Limb (tissue), 2 donors: ENCODE data around the gene PSAT1.

Source experiments
- DNase-seq, 2 donors: peaks; one replicate each; pipeline ENCODE4 v3.0.0-alpha.2; 2016; ENCODE audit errors: extremely low spot score in 2 of 2

Gene PSAT1

DNA sequence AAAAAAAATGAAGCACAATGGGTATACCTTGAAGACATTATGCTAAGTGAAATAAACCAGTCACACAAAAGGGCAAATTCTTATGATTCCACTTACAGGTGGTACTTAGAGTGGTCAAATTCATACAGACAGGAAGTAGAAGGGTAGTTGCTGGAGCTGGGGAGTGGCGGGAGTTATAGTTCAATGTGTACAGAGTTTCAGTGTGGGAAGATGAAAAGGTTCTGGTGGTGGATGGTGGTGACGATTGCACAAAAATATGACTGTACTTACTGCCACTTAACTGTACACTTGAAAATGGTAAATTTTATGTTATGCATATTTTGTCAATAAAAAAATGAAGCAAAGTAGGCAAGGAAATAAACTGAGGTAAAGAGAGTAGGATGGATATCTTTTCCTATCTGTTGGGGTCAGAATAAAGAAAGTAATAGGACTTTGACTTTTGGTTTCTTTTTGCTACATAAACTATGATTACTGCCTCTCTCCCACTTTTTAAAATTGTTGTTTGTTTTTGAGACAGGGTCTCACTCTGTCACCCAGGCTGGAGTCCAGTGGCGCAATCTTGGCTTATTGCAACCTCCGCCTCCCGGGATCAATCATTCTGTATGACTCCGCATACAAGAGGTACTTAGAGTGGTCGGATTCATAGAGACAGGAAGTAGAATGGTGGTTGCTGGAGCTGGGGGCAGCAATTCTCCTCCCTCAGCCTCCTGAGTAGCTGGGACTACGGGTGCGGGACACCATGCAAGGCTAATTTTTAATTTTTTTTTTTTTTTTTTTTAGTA lies 4.0 kb upstream of the PSAT1 start:
- no peak for DNase-seq

DNA sequence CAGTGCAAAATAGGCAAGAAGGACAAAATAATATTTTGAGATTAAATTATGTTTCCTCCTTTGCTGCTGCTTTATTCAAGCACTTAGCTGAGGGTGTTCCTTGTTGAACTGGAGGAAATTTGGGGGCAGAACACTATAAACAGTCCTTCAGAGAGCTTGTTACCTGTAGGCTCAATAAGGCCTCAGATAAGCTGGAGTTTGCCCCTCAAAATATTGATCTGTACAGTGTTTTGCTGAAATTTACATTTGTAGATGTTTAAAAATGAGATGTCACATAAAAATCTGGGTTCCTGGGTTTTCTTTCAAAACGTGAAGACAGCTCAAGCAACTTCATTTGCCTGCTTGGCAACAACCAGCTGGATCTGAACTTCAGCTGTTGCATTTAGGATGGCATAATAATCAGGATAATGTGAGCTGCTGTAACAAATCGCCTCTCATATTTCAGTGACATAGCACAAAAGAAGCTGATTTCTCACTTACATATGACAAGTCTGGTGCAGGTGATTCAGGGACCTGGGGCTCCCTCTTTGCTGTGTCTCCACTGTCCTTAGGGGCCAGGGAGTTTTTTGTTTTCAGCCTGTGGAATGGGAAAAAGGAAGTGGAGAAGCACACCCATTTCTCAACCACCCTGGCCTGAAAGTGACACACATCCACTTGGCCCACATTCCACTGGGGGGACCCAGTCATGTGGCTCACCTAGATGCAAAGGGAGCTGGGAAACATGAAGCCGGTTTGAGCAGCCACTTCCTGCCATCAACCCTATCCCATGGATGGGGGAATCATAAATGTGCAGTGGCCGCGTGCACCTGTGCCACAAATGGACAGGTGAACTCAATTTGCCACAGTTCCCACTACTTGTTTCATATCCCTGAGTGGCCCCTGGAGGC lies 2.4 kb upstream of the PSAT1 start:
- DNase-seq = no peak

DNA sequence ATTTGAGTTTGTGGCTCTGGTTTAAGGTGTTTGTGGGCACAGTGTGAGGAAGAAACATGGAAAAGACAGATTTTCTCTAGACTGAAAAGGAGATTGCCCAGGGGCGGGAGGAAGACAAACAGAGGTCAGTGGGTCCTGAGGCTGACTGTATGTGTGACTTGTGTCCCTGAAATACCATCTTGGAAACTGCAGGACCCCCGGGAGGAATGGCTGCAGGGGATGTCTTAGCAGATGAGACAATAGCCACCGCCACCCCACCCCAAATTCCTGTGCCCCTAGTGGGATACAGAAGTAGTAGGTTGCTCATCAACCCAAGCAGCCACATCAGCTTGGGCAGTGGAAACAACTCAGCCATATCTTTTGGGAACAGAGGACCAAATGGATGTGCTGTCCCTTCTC lies 1.7 kb upstream of the PSAT1 start:
- no peak for DNase-seq

DNA sequence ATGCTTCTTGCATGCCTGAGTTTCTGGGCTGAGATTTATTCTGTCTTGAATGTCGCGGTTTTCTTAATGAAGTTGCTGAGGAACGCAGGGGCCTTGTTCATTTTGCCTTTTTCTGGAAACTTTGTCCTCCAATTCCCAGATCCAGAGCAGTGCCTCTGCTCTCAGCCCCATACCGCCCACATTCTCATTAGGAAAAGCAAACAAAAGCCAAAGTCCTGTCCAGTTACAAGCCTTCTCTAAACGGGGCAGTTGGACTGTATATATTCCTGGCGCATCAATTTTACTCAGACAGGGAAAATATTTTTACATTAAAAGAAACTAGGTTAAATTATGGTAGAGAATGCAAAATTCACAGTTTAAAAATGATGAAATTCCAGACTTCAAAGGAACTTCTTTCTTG lies 1.2 kb upstream of the PSAT1 start:
- no peak for DNase-seq

DNA sequence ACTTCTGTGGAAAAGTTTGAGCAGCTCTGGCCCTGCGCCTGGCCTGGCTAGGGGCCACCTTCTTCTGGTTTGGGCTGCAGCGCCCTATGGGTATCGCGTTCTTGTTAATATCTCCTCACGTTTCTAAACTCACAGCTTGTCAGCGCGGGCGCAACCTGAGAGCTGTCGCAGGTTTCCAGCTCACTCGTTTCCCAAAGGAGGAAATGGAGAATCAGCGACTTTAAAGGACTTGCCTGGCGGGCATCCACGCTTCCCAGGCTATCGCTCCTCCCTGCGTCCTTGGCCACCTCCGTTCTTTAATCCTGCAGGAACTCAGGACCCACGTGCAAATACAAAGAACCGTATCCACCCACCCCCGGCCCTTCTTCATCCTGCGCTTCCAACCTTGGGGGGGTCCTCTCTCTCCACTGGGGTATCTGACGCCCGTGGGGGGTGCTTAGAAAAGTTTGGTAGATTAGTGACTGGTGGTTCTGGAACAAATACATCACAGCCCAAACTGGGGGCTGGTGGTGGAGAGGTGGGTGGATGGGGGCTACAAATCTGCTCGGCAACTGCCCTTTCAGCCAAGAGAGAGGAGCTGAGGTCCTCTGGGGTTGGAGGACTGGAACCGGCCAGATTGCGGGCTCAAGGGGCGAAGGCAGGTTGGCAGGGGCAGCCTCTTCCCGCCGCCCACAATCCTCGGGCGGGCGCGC lies 578 bp upstream of the PSAT1 start:
- peak; percentile 72 to 81 for DNase-seq

DNA sequence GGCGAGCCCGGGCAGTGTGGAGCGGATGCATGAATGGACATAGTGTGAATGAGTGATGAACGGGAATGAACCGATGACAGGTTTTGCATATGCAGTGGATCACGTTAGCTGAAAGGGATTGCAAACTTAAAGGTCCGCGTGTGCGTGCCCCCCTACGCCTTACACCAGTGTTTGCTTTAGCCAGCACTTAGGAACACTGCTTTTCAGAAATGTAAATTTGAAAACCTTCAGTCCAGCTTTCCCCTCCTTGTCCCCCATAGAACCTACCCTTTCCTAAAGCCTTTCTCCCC lies 692 bp downstream of the PSAT1 start:
- DNase-seq = no peak

DNA sequence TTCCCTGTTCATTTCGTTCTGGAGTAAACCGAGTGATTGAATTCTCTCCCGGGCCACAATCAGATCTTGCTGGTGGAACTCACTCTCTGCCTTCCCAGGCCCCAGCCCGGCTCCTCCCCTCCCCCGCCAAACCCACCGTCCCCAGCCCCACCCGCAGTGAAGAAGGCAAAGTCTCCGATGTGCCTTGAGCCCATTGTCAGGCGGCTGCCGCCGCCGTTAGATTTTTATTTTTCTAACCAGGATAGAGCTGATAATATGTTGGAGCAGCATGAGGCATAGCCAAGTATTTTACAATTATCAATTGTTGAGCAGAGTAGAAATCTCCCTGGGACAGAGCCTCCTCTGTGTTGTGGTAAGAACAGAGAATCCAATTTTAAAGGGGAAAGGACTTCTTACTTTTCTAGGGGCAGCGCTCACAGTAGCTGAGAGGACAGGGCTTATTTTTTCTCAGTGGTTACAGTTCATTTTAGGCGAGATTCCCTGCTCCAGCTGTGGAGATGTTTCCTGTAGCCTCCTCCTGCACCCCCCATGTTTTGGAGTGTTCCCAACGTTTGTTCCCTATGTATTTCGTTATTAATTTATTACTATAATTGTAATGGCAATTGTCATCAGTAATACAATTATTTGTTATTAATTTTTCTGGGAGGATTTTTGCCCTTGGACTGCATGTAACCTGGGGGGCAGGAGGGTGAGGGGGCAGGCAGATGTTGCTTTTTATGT lies 1.3 kb downstream of the PSAT1 start:
- peak in 1 of 2 donors; percentile 57 for DNase-seq

DNA sequence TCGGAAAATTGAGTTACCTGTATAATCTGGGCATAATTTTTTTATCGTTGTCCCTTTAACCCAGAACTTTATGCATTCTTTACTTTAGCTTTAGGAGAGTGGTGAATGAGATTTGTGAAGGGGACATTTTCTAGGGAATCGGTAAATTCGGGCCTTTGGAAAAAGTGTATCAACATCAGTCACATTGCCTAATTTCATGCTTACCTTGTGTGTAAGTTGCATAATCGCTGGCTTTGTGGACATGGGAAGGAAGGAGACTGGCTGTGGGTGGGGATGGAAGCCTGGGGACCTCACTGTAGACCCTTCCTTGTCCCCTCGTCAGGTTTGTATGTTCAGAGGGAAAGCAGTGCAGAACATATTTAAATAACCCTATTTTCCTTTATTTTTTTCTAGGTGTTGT lies 3.3 kb downstream of the PSAT1 start:
- DNase-seq = no peak

DNA sequence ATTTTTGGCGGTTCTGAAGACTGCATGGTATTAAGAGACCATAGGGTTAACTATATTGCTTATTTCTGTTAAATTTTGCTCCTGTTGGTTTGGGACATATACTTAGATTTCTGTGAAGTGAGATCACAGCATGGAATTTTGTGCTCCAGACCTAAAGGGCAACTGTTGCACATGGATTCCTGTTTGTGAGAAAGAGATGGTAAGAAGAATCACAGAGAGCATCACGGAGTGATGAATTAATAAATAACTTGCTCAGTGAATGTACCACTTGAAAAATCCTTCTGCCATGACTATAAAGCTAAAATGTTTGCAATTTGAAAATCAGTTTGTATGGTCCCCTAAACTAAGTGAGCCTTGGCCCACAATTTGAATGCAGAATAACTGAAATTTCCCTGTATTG lies 4.5 kb downstream of the PSAT1 start:
- DNase-seq = no peak

DNA sequence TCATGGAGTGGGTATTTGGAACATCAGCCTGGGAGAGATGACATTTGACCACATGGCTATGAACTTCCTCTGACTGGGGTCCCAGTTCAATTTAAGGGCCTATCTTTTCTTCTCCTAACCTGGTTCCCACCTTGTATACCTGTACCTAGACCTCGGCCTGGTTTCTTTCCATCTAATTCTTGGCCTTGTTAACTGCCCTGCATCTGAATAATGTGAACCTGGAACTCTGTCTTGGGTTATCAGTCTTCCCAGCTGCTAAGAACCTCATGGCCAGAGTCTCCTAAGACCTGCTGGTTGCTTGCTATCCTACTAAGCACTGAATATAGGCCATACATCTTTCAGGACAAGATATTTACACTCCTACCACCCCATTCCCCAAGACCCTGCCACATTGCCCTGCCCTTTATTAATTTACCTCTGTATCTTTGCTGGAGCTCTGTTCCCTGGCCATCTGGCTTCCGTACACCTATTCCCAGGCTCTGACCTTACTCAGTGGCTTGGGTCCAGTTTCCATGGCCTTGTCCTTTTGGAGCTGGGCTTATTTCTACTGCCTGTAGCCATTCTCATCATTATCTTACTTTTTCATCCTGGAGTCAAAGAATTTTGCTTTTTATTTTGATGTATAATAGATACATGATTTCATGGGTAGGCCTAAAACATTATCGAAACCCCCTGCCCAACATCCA lies 6.6 kb downstream of the PSAT1 start:
- no peak for DNase-seq

DNA sequence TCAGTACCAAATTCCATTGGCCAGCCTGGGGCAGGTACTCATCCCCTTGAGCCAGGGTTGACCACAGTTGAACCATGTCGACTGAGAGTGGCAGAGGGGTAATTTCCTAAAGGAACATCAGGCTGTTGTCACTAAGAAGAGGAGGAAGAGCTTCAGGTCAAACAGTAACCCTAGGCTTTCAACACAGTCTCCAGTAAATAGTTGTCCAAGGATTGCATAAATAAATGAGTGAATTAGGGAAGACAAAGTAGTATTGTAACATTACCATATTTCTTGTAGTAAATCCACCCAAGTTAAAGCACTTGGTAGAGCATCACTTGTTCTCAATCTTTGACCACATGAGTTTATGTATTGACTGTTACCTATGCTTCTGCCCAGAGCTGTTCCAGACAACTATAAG lies 7.4 kb downstream of the PSAT1 start:
- no peak for DNase-seq

DNA sequence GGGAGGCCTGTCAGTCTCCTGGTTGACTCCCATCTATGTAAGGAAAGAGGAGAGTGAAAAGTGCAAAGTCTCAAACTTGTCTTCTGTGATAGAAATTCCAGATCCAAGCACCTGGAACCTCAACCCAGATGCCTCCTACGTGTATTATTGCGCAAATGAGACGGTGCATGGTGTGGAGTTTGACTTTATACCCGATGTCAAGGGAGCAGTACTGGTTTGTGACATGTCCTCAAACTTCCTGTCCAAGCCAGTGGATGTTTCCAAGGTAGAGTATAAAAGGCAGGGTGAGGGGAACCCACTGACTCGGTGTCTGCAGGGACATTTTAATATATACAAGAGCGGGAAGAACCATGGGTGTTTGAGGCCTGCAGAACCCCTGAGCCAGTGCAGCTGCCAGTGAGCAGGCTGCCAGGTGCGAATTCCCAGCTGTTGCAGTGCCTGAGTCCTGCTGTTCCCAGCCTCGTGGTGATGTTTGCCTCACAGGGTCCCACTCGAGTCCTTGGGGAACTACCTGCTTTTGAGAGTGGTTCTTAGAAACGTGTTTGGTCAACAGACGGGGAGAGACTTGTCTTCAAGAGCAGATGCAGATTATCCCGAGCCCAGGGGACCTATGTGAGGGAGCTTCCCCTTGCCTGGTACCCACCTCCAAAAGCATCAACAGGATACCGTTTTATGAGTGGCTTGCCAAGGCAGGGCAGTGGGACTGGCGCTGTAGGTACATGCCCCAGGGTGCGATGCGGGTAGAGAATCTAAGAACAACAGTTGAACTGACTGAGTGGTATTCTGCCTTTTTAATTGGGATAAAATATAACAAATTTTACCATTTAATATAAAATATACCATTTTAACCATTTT lies 9.5 kb downstream of the PSAT1 start:
- DNase-seq = no peak

DNA sequence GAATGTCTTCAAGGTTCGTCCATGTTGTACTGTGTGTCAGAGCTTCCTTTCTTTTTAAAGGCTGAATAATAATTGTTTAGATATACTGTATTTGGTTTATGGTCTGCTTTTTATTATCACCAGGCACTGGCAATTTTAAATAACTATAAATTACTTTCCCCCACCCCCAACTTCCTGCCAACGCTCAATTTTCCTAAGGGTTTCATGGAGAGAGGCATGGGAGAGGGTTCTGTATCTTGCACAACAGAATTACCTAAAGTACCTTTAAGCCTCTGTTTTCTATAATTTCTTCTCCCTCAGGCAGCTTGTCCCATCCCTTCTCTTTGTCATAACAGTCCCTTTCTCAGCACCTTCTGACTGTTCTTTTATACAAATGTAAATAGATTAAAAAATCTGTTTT lies 10.4 kb downstream of the PSAT1 start:
- DNase-seq = no peak

DNA sequence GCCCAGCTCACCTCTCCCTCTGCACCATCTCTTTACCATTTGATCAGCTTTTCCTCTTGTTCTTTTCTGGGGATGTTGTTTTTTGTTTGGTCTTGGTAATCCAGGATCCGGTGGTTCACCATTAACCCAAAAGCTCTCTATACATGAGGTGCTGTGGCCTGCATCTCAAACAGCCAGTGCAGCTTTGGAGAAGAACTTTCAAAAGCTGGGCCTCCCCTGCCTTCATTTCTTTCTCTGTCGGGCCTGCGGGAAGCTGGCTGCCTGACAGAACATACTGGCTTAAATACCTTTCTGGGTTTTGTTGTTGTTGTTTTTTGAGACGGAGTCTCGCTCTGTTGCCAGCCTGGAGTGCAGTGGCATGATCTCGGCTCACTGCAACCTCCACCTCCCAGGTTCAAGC lies 12.1 kb downstream of the PSAT1 start:
- DNase-seq = no peak

DNA sequence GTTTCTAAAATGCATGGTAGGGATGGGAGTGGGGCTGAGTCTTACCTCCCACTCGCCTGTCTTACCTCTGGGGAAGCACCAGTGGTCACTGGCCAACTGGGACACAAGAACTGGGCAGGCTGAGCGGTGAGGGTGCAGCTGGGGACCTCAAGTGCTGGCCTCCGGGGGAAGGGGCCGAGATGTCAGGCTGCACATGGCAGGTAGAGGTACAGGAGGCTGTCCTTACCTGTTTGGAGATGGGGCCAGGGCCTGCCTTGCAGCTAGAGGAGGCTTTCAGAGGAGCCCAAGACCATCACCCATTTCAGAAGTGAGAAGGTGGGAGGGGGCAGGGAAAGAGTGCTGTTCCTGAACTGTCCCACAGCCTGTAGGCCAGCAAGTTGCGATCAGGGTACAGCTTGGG lies 14.2 kb downstream of the PSAT1 start:
- no peak for DNase-seq

DNA sequence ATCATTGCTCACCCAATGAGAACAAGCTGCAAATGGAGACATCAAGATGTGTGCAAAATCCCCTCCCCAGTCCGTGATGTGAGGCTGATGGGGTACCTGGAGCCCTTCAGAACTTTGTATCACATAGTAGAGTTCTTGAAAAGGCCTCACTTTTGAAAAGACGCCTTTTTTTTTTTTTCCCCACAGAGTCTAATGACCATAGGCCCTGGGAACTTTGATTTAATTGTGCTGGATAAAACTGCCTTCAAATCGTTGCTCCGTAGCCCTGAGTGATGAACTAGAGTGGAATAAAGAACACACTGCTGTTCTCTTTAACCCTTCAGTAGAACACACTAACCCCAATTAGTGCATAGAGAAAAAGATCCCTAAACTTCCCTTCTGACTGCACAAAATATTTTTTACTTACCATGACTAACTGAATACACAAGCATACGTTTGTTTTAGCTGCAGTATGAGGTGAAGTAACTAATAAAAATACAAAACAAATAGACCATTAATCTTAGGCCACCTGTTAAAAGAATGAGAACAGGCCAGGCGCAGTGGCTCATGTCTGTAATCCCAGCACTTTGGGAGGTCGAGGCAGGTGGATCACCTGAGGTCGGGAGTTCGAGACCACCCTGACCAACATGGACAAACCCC lies 15.1 kb downstream of the PSAT1 start:
- DNase-seq = no peak

DNA sequence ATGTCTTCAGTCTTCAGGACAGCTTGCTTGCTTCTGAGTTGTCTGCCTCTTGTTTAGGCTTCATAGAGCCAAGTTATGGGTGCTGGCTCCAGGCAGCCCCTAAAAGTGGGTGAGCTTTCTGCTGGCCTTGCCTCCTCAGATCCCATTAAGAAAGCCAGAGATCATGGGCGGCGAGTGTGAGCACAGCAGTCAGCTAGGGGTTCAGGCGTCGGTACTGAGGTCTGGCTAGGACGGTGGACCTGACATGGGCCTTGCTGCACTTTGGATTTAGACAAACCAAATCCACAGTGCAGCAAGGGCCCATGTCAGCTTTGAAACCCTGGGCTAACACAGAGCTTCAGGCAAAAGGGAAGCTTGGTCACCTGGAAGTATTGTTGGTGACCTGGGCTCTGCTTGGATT lies 17.6 kb downstream of the PSAT1 start:
- DNase-seq = no peak

DNA sequence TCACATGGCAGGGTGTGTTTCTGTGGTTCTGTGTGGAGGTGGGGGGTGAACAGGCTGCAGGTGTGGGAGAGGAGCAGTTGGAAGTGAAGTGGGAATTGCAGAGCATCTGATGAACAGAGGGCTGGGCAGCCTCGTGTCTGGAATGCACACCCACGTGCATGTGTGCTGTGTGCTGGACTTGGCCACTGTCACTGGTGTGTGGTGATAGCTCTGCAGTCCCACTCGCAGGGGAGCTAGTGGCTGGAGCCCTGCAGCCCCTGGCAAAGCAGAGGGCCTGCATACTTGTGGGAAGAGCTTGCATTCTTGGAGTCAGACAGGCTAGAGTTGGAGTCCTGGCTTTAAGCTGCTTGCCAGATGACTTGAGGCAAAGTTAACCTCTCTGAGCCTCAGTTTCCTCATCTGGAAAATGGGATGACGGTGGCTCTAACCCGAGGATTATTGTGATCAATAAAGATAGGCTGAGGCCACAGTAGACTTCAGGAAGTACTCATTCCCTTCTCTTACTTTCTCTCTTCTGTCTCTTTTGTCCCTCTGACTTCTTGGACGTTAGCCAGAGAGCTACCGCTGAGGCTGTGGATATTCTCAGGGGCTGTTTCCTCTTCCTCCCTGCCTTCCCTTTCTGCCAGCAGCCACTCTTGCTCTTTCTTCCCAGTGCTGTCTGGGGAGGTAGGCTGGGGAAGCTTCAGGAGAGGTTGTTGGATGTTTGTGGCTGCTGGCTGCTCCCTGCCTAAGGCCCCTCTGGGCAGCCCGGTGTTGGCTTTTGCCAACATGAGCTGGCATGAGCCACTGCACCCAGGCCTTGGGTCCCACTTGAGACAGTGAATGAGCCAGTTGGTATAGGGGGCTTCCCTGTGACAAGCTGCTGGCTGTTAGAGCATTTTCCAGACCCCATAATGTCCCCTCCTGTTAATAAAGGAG lies 18.3 kb downstream of the PSAT1 start:
- no peak for DNase-seq
